ENCODE measurements around the gene SLC22A3.
"Not testable (repeated sequence)": the region's sequence is repeated elsewhere in the genome, so short reads cannot be mapped to it uniquely, and the experiment has no call there.

The SLC22A3 gene

DNA sequence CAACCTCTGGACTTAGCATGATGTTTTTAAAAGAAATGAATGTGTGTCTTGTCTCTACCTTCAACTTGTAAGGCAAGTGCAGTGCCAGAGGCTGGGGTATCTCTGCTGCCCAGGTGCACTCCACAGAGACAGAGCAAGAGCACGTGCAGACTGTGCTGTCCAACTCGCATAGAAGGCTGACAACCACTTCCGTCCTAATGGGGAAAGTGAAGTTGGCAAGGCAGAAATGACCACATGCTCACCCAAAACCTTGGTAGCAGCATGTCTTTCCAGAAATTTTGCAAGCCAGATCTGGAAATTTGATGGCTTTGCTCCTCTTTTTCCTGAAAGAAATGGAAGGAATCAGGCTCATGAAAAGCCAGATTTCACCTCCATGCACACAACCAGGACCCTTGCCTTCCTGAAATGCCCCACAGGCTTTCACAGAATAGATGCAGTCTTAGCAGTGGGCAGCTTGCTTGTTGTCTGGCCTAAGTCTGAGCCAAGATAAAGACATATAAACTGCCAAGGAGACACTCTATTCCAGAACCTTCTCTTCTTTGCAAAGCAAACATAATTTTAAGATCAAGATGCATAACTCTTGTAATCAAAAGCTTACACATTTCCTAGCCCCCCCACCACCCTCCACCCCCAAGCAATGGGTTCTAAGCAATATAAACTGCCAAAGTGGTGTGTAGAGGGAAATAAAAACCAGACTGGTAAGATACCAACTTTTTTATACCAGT, 26.8 kb downstream of the SLC22A3 start:
- no peak for DNase-seq

- DNase-seq = no peak
These were observed 27.4 kb downstream of the SLC22A3 start for GRCh38 chr6:160375561-160375949.

DNA sequence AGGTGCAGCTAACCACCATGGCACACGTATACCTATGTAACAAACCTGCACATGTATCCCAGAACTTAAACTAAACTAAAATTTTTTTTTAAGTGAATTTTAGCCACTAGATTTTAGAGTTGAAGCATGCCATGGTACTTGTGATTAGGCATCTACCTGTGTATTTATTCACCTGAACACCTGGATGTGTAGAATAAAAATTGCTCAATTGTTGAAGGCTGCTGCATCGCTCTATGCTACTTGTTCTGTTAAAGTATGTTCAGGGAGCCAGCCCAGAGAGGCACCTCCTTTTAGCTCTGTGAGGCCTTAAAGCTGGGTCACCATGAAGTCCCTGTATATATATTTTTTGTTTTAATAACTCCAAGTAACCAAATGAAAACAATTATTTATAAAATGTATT, 28.3 kb downstream of the SLC22A3 start:
- no peak for DNase-seq

DNA sequence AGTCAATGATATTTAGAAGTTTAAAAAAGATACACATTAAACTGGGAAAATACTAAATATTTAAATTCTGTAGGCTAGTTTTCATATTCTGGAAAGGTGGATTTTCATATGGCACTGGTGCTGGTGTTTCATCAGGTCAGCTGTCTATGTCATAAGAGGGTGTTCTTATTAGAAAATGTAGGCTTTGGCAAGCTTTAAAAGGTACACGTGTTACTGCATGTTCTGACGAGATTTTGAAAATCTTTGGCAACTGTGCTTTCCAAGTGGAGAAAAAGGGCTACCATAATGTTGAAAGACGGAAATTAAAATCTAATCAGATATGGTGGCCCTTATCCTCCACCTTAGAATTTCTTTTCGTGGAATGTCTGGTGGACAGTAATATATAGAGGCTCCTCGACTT, 30.0 kb downstream of the SLC22A3 start:
- DNase-seq = no peak

DNA sequence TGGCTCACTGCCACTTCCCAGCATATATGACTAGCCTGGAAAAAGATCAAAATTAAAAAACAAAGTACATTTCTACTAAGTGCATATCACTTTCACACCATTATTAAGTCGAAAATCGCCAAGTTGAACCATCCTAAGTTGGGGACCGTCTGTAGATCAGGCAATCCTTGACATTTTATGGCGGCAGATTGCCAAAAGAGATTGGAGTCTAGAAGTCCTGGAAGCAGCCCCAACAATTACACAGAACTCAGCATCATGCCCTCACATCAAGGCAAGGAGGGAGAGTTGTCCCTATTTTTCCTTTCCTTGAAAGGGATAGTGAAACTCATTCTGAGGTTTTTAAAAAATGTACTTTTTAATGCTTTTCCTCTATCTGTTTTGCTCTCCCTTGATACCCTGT, 30.7 kb downstream of the SLC22A3 start:
- no peak for DNase-seq

DNA sequence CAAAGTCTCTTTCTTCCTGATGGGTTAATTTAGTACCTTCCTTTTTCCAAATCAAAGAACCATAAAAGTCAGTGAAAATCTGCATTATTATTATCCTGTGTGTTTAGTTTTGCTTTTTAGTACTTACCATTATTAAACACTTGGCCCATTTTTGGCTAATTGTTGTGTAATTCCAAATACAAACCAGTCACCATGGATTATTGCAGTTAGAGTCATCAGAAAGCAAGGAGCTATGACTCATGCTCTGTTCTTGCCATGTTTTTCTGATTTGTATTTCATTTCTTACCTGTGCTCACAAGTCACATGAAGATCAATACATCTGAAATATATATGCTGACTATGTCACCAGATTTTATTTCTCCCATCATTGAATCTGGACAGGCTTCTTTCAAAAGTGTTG, 31.3 kb downstream of the SLC22A3 start:
- no peak for DNase-seq

- no peak for DNase-seq
These were observed 34.8 kb downstream of the SLC22A3 start for GRCh38 chr6:160382946-160383345.

GRCh38 chr6:160386869-160387530, 38.8 kb downstream of the SLC22A3 start:
- no peak for DNase-seq

- no peak for DNase-seq
These were observed 39.9 kb downstream of the SLC22A3 start for GRCh38 chr6:160387916-160388643.

DNA sequence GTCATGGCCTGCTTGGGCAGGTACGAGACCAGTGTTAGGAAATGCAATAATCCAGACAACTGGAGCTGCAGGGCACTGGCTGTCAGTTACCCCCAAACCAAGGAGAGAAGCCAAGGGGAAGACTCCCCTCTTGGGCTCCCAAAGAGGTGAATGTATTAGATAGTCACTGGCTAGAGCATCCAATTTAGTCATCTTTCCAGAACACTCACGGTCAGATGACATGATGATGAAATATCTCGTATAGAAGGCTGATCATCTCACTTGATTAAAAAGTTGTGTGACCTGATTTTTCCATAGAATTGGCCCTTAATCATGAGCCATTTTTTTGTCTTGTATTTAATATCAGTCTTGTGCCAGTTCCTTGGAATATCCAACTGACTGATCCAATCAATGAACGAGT, 40.7 kb downstream of the SLC22A3 start:
- no peak for DNase-seq

GRCh38 chr6:160391419-160392116, 43.4 kb downstream of the SLC22A3 start:
- DNase-seq = no peak

- not testable (repeated sequence) for DNase-seq
These were observed 45.3 kb downstream of the SLC22A3 start for GRCh38 chr6:160393442-160393841.

- no peak for DNase-seq
These were observed 45.9 kb downstream of the SLC22A3 start for GRCh38 chr6:160393891-160394653.

- no peak for DNase-seq
These were observed 46.5 kb downstream of the SLC22A3 start for GRCh38 chr6:160394654-160395035.

DNA sequence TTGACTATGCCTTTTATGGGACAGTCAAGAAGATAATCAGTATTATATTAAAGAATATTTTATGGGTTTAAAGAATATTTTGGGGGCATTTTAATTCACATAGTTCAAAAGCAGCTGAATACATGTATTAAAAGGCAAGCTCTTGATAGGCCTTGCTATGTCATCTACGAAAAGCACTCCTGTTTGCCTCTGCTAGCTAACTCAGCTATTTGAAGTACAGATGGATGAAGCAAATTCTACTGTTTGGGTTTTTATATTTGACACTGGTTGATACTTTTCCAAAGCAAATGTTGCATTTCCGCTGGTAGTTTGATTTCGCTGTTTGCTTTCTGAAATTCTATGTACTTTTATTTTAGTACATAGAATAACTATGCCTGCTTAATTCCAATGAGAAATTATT, 47.0 kb downstream of the SLC22A3 start:
- DNase-seq = no peak

DNA sequence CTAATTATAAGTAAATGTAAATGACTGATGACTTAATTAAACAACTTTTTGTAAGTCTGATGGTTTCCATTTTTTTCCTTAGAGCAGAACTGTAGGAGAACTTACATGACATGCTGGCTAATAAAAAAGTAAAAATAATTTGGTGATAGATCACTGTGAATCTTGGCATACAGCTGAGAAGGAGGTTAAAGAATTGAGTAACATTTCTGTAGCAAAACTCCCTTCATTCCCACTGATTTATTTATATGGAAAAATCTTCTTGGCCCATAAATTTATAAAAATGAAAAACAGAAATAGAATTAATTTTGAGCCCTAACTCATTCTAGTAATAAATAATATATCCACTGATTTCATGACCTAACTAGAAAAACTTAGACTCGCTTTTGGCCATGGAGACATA, 48.1 kb downstream of the SLC22A3 start:
- DNase-seq = no peak

DNA sequence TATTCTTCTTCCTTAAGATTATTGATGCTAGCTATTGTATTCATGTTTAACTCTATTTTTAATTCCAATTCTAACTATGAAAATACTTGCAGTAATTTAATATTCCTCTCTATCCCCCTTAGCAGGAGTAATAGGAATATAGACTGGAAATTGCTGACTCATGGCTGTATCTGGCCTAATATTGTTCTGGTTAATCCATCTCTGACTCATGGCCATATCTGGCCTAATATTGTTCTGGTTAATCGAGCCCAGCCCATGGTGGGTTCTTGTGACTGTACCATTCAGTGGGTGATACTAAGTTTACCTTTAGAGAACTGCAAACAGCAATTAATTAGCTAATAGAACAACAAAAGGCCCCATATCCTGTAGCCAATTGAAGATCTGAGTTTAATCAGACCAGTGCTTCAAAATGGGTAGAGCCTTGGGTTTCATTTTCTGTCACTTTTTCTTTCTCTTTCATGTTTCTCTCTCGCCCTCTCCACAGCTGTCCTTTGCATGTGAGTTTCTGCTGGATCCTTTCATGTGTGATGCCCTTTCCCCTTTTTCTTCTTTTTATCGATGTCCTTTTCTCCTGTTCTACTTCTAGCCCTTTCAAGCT, 50.6 kb downstream of the SLC22A3 start:
- DNase-seq = no peak

- no peak for DNase-seq
These were observed 52.3 kb downstream of the SLC22A3 start for GRCh38 chr6:160400446-160400845.

- no peak for DNase-seq
These were observed 60.4 kb downstream of the SLC22A3 start for GRCh38 chr6:160408528-160408927.

GRCh38 chr6:160412993-160413392, 64.8 kb downstream of the SLC22A3 start:
- no peak for DNase-seq

DNA sequence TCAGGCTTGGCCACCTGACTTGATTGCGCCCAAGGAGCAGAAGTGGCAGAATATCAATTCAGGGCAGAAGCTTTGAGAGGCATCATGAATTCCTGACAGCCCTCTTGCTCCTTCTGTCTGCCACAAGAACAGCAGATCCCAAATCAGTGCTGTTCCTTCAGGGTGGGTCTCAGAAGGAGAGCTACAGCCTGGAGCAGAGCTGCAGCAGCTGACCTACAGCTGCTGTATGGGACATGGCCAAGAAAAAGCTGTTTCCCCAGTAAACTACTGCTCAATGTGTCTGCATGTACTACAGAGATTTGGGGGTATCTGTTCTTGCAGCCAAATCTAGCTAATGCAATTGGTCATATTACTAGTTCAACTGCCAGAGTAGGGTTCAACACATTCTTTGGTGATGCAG, 69.0 kb downstream of the SLC22A3 start:
- no peak for DNase-seq

GRCh38 chr6:160417550-160417949, 69.4 kb downstream of the SLC22A3 start:
- no peak for DNase-seq
